ENCODE results near the gene CCL19.

The CCL19 gene

GRCh38 chr9:34642679-34643078 is 48.4 kb downstream of the CCL19 start:
- no peaks in the 10 kb centered on the region for H3K27me3 ChIP-seq (ENCODE audit: control insufficient read depth in 1 of 2, insufficient read depth in 2 of 2, low read length in 2 of 2)
- H3K9ac ChIP-seq (ENCODE audit: low read depth in 1 of 2, low read length in 2 of 2), result no peak overlapping the region
- no peak overlapping the region for H3K27ac ChIP-seq (ENCODE audit: low read depth, low read length)
- H3K4me3 ChIP-seq (ENCODE audit: low read depth in 1 of 2, low read length in 2 of 2), result no peak overlapping the region
- H3K4me1 ChIP-seq (ENCODE audit: control insufficient read depth in 1 of 2, insufficient read depth in 2 of 2, low read length in 2 of 2), result peaks cover 29 to 40% of the 10 kb centered on the region in 2 donors
- H3K36me3 ChIP-seq (ENCODE audit: control insufficient read depth in 1 of 2, insufficient read depth in 2 of 2, low read length in 2 of 2), result no peaks in the 10 kb centered on the region
- no peaks in the 10 kb centered on the region for H3K9me3 ChIP-seq (ENCODE audit: control insufficient read depth in 1 of 2, low read length in 2 of 2)
